ENCODE data around the gene PODN.

Gene PODN

GRCh38 chr1:53079251-53079650 lies 17.2 kb downstream of the PODN start:
- H3K4me1 ChIP-seq (ENCODE audit: insufficient read depth, low read length), result no peaks in the 10 kb centered on the region
- no peak overlapping the region for H2AFZ ChIP-seq (ENCODE audit: low read depth, low read length)
- TF ChIP-seq EZH2 (IDR thresholded peaks at IDR 0.05; ENCODE audit: borderline replicate concordance, low read depth, low read length, severe bottlenecking), result no peak
- TF ChIP-seq, protein P1, sequence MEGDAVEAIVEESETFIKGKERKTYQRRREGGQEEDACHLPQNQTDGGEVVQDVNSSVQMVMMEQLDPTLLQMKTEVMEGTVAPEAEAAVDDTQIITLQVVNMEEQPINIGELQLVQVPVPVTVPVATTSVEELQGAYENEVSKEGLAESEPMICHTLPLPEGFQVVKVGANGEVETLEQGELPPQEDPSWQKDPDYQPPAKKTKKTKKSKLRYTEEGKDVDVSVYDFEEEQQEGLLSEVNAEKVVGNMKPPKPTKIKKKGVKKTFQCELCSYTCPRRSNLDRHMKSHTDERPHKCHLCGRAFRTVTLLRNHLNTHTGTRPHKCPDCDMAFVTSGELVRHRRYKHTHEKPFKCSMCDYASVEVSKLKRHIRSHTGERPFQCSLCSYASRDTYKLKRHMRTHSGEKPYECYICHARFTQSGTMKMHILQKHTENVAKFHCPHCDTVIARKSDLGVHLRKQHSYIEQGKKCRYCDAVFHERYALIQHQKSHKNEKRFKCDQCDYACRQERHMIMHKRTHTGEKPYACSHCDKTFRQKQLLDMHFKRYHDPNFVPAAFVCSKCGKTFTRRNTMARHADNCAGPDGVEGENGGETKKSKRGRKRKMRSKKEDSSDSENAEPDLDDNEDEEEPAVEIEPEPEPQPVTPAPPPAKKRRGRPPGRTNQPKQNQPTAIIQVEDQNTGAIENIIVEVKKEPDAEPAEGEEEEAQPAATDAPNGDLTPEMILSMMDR (IDR thresholded peaks at IDR 0.05; ENCODE audit: borderline replicate concordance, extremely low read depth, low read length, poor library complexity, severe bottlenecking), result no peak
- H3K27ac ChIP-seq (ENCODE audit: low read length), result no peak overlapping the region
- H3K9me3 ChIP-seq (ENCODE audit: insufficient read depth, low read length, severe bottlenecking), result no peaks in the 10 kb centered on the region
- H3K79me2 ChIP-seq (ENCODE audit: insufficient read depth, low read length), result no peaks in the 10 kb centered on the region
- no peak for ATAC-seq (ENCODE audit: insufficient read depth, low read depth)
- no peak overlapping the region for H3K9ac ChIP-seq (ENCODE audit: low read depth, low read length)
- H3K27me3 ChIP-seq (ENCODE audit: insufficient read depth, low read length, poor library complexity), result no peaks in the 10 kb centered on the region
- H3K4me3 ChIP-seq (ENCODE audit: low read depth in 1 of 2, low read length in 2 of 2), result no peak overlapping the region
- H4K20me1 ChIP-seq (ENCODE audit: insufficient read depth, low read length), result peaks cover 5% of the 10 kb centered on the region
- no peak overlapping the region for H3K4me2 ChIP-seq (ENCODE audit: insufficient read depth, low read length)
- DNase-seq, result no peak
- no peaks in the 10 kb centered on the region for H3K36me3 ChIP-seq (ENCODE audit: insufficient read depth, low read length)

GRCh38 chr1:53080041-53080440 lies 18.0 kb downstream of the PODN start:
- no peaks in the 10 kb centered on the region for H3K36me3 ChIP-seq (ENCODE audit: insufficient read depth, low read length)
- no peaks in the 10 kb centered on the region for H3K79me2 ChIP-seq (ENCODE audit: insufficient read depth, low read length)
- H3K4me2 ChIP-seq (ENCODE audit: insufficient read depth, low read length), result no peak overlapping the region
- H3K27ac ChIP-seq (ENCODE audit: low read length), result no peak overlapping the region
- H3K9me3 ChIP-seq (ENCODE audit: insufficient read depth, low read length, severe bottlenecking), result no peaks in the 10 kb centered on the region
- H3K4me3 ChIP-seq (ENCODE audit: low read depth in 1 of 2, low read length in 2 of 2), result no peak overlapping the region
- no peak for ATAC-seq (ENCODE audit: insufficient read depth, low read depth)
- no peak overlapping the region for H3K9ac ChIP-seq (ENCODE audit: low read depth, low read length)
- H3K4me1 ChIP-seq (ENCODE audit: insufficient read depth, low read length), result no peaks in the 10 kb centered on the region
- H4K20me1 ChIP-seq (ENCODE audit: insufficient read depth, low read length), result peaks cover 5% of the 10 kb centered on the region
- DNase-seq, result no peak
- no peaks in the 10 kb centered on the region for H3K27me3 ChIP-seq (ENCODE audit: insufficient read depth, low read length, poor library complexity)
- H2AFZ ChIP-seq (ENCODE audit: low read depth, low read length), result no peak overlapping the region
- TF ChIP-seq, protein P1 (IDR thresholded peaks at IDR 0.05; ENCODE audit: borderline replicate concordance, extremely low read depth, low read length, poor library complexity, severe bottlenecking), result no peak
- no peak for TF ChIP-seq EZH2 (IDR thresholded peaks at IDR 0.05; ENCODE audit: borderline replicate concordance, low read depth, low read length, severe bottlenecking)

- ATAC-seq (ENCODE audit: insufficient read depth, low read depth) (no peak), DNase-seq (no peak)
- H3K4me1 ChIP-seq (ENCODE audit: insufficient read depth, low read length), result no peaks in the 10 kb centered on the region
- H3K27ac ChIP-seq (ENCODE audit: low read length), result no peak overlapping the region
- no peaks in the 10 kb centered on the region for H3K36me3 ChIP-seq (ENCODE audit: insufficient read depth, low read length)
- no peak overlapping the region for H3K9ac ChIP-seq (ENCODE audit: low read depth, low read length)
- H2AFZ ChIP-seq (ENCODE audit: low read depth, low read length), result no peak overlapping the region
- no peaks in the 10 kb centered on the region for H3K27me3 ChIP-seq (ENCODE audit: insufficient read depth, low read length, poor library complexity)
- H3K79me2 ChIP-seq (ENCODE audit: insufficient read depth, low read length), result no peaks in the 10 kb centered on the region
- H3K9me3 ChIP-seq (ENCODE audit: insufficient read depth, low read length, severe bottlenecking), result no peaks in the 10 kb centered on the region
- no peak overlapping the region for H3K4me3 ChIP-seq (ENCODE audit: low read depth in 1 of 2, low read length in 2 of 2)
- H4K20me1 ChIP-seq (ENCODE audit: insufficient read depth, low read length), result peaks cover 5% of the 10 kb centered on the region
- no peak overlapping the region for H3K4me2 ChIP-seq (ENCODE audit: insufficient read depth, low read length)
- no peak for TF ChIP-seq EZH2 (IDR thresholded peaks at IDR 0.05; ENCODE audit: borderline replicate concordance, low read depth, low read length, severe bottlenecking)
- TF ChIP-seq, protein P1 (IDR thresholded peaks at IDR 0.05; ENCODE audit: borderline replicate concordance, extremely low read depth, low read length, poor library complexity, severe bottlenecking), result no peak
Observed at GRCh38 chr1:53080769-53081168, 18.8 kb downstream of the PODN start.
